Measurements from ENCODE around the gene TNKS2.

- TF ChIP-seq, protein P1, sequence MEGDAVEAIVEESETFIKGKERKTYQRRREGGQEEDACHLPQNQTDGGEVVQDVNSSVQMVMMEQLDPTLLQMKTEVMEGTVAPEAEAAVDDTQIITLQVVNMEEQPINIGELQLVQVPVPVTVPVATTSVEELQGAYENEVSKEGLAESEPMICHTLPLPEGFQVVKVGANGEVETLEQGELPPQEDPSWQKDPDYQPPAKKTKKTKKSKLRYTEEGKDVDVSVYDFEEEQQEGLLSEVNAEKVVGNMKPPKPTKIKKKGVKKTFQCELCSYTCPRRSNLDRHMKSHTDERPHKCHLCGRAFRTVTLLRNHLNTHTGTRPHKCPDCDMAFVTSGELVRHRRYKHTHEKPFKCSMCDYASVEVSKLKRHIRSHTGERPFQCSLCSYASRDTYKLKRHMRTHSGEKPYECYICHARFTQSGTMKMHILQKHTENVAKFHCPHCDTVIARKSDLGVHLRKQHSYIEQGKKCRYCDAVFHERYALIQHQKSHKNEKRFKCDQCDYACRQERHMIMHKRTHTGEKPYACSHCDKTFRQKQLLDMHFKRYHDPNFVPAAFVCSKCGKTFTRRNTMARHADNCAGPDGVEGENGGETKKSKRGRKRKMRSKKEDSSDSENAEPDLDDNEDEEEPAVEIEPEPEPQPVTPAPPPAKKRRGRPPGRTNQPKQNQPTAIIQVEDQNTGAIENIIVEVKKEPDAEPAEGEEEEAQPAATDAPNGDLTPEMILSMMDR (IDR thresholded peaks at IDR 0.05; ENCODE audit: low read depth, low read length, poor library complexity, severe bottlenecking) = no peak
- no peak for TF ChIP-seq EZH2phosphoT487 (IDR thresholded peaks at IDR 0.05; ENCODE audit: borderline replicate concordance, low read length)
Measured at GRCh38 chr10:91897421-91897820, 99.2 kb downstream of the TNKS2 start.

All from DOHH2 (cell line).